HEK293T (cell line): Measurements from ENCODE around the gene HEPHL1.

ENCODE experiments used
- BHLHE40 ChIP-seq: fragments of 450-650 bp; IDR thresholded peaks from 2 replicates; pipeline ENCODE4 v1.6.1; 2016; ENCODE audit warnings: mild to moderate bottlenecking, moderate library complexity, borderline replicate concordance
- ELF4 ChIP-seq: fragments of 450-650 bp; IDR thresholded peaks from 2 replicates; pipeline ENCODE4 v1.6.1; 2017; ENCODE audit warnings: antibody characterized with exemption
- FOXA1 ChIP-seq: fragments of 450-650 bp; IDR thresholded peaks from 2 replicates; pipeline ENCODE4 v1.6.1; 2016; ENCODE audit warnings: mild to moderate bottlenecking
- LEF1 ChIP-seq: fragments of 450-650 bp; IDR thresholded peaks from 2 replicates; pipeline ENCODE4 v1.6.1; 2017; ENCODE audit warnings: mild to moderate bottlenecking, borderline replicate concordance
- NFRKB ChIP-seq: fragments of 450-650 bp; IDR thresholded peaks from 2 replicates; pipeline ENCODE4 v1.6.1; 2016; ENCODE audit warnings: mild to moderate bottlenecking, moderate library complexity
- SP1 ChIP-seq: fragments of 450-650 bp; IDR thresholded peaks from 2 replicates; pipeline ENCODE4 v1.6.1; 2017
- TARDBP ChIP-seq: fragments of 450-650 bp; IDR thresholded peaks from 2 replicates; pipeline ENCODE4 v1.6.1; 2016
- ZNF384 ChIP-seq: fragments of 450-650 bp; IDR thresholded peaks from 2 replicates; pipeline ENCODE4 v1.6.1; 2016

DNA sequence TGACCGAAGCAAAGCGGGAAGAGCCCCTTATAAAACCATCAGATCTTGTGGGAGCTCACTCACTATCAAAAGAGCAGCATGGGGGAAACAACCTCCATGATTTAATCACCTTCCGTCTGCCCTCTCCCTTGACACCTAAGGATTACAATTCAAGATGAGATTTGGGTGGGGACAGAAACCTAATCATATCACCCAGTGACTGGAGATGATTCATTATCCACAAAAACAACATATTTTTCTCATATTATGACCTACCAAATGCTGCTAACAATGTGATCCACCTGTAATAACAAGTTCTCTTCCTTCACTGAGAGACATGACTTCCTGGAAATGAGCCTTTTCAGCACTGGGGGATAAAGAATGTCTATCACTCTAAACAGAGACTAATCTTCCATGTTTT lies 23.4 kb upstream of the HEPHL1 start:
- TF ChIP-seq FOXA1 (no peak), TARDBP (no peak), BHLHE40 (no peak), SP1 (no peak), ZNF384 (no peak), LEF1 (no peak), NFRKB (no peak), ELF4 (no peak)
